ENCODE results near the gene KCNJ15.

Gene KCNJ15

GRCh38 chr21:38352536-38353219 lies 95.9 kb downstream of the KCNJ15 start:
- peak in 2 of 3 donors; percentile 11 to 13 for DNase-seq (ENCODE audit: low read depth in 3 of 3, low spot score in 1 of 3)

- DNase-seq (ENCODE audit: low read depth in 3 of 3, low spot score in 1 of 3) = no peak
Measured at GRCh38 chr21:38354231-38354630, 97.4 kb downstream of the KCNJ15 start.

GRCh38 chr21:38354746-38355145 lies 98.0 kb downstream of the KCNJ15 start:
- no peak for DNase-seq (ENCODE audit: low read depth in 3 of 3, low spot score in 1 of 3)

- no peak for DNase-seq (ENCODE audit: low read depth in 3 of 3, low spot score in 1 of 3)
Measured at GRCh38 chr21:38355353-38355752, 98.6 kb downstream of the KCNJ15 start.

- peak; percentile 23 to 71 (median 43) for DNase-seq (ENCODE audit: low read depth in 3 of 3, low spot score in 1 of 3)
Measured at GRCh38 chr21:38355992-38356781, 99.4 kb downstream of the KCNJ15 start.
